ENCODE data around the gene PIP4P1.

PIP4P1 gene

GRCh38 chr14:20494935-20495766, 33.9 kb upstream of the PIP4P1 start (continued):
- TF ChIP-seq ZNF394 (tag by site-specific recombination; IDR thresholded peaks at IDR 0.05; ENCODE audit: borderline replicate concordance) (no peak), ZNF416 (tag by site-specific recombination; IDR thresholded peaks at IDR 0.05) (no peak), IKZF3 (tag by site-specific recombination; IDR thresholded peaks at IDR 0.05) (no peak), ZNF530 (tag by site-specific recombination; IDR thresholded peaks at IDR 0.05; ENCODE audit: low read depth) (0 out of 2 replicates have a peak, but pooled peaks have one; percentile 67), ZEB2 (tag by site-specific recombination; IDR thresholded peaks at IDR 0.05) (no peak), ZNF677 (tag by site-specific recombination; IDR thresholded peaks at IDR 0.05) (no peak), ZNF623 (tag by site-specific recombination; IDR thresholded peaks at IDR 0.05) (no peak), ZSCAN18 (tag by site-specific recombination; IDR thresholded peaks at IDR 0.05) (no peak), ZNF398 (tag by site-specific recombination; IDR thresholded peaks at IDR 0.05) (0 out of 2 replicates have a peak, but pooled peaks have one; percentile 23), ZBTB48 (tag by site-specific recombination; IDR thresholded peaks at IDR 0.05) (no peak), ZNF354C (tag by site-specific recombination; IDR thresholded peaks at IDR 0.05; ENCODE audit: borderline replicate concordance, low read depth) (no peak), ZNF76 (tag by site-specific recombination; IDR thresholded peaks at IDR 0.05; ENCODE audit: borderline replicate concordance, low read depth) (no peak), ZNF366 (tag by site-specific recombination; conservative IDR thresholded peaks at IDR 0.05) (peak; percentile 61; the same call in 1 of the 2 replicates)

GRCh38 chr14:20493634-20494033, 32.4 kb upstream of the PIP4P1 start:
- Histone ChIP-seq H3K36me3 (ENCODE audit: control insufficient read depth in 2 of 2, insufficient read depth in 1 of 2, low read length in 2 of 2) (no peaks in the 10 kb centered on the region), H3K4me3 (ENCODE audit: low read depth, low read length) (no peak overlapping the region), H3K4me1 (ENCODE audit: control insufficient read depth, insufficient read depth, low read length) (no peaks in the 10 kb centered on the region), H3K27ac (ENCODE audit: extremely low read depth, low read depth, low read length) (no peak overlapping the region), H3K9me3 (ENCODE audit: control insufficient read depth, insufficient read depth, low read depth, low read length) (no peaks in the 10 kb centered on the region)
- POLR2A ChIA-PET, result no interaction called here
- CTCF ChIA-PET, result interaction anchor here (0.7 kb wide), 1 partner anchor 38 kb away, joined by 3 read pairs; no protein-coding TSS in a partner anchor
- TF ChIP-seq ZNF561 (tag by site-specific recombination; IDR thresholded peaks at IDR 0.05; ENCODE audit: borderline replicate concordance) (no peak), ZNF645 (tag by site-specific recombination; IDR thresholded peaks at IDR 0.05) (no peak), OSR2 (tag by site-specific recombination; IDR thresholded peaks at IDR 0.05) (no peak), SP2 (tag by site-specific recombination; IDR thresholded peaks at IDR 0.05) (no peak), ZNF792 (tag by site-specific recombination; IDR thresholded peaks at IDR 0.05) (no peak), ZNF354C (tag by site-specific recombination; IDR thresholded peaks at IDR 0.05; ENCODE audit: borderline replicate concordance, low read depth) (no peak)

GRCh38 chr14:20492486-20492885, 31.3 kb upstream of the PIP4P1 start:
- no peaks in the 10 kb centered on the region for H3K9me3 ChIP-seq (ENCODE audit: control insufficient read depth, insufficient read depth, low read depth, low read length)
- no peaks in the 10 kb centered on the region for H3K36me3 ChIP-seq (ENCODE audit: control insufficient read depth in 2 of 2, insufficient read depth in 1 of 2, low read length in 2 of 2)
- no peak overlapping the region for H3K4me3 ChIP-seq (ENCODE audit: low read depth, low read length)
- ChIA-PET POLR2A (no interaction called here), CTCF (no interaction called here)
- no peak overlapping the region for H3K27ac ChIP-seq (ENCODE audit: extremely low read depth, low read depth, low read length)
- no peaks in the 10 kb centered on the region for H3K4me1 ChIP-seq (ENCODE audit: control insufficient read depth, insufficient read depth, low read length)
- no peak for TF ChIP-seq PRDM10 (tag by site-specific recombination; IDR thresholded peaks at IDR 0.05)
- TF ChIP-seq MEIS1 (CRISPR knock-in tag; IDR thresholded peaks at IDR 0.05; ENCODE audit: borderline replicate concordance), result no peak
- no peak for TF ChIP-seq ZNF362 (tag by site-specific recombination; IDR thresholded peaks at IDR 0.05)
- no peak for TF ChIP-seq GFI1B (tag by site-specific recombination; IDR thresholded peaks at IDR 0.05)
- no peak for TF ChIP-seq ZBTB7A (tag by site-specific recombination; IDR thresholded peaks at IDR 0.05; ENCODE audit: low read depth)
